Keratinocyte (primary cell): ENCODE data around the gene FBXW7. TPM values are rescaled to one million over a fixed set of nuclear protein-coding genes. Genes with fewer than 3 reads are reported as not detected.

ENCODE experiments used
- DNase-seq: peaks from one replicate; pipeline ENCODE4 v3.0.0-alpha.2; 2011; ENCODE audit warnings: low read depth, missing footprints, low spot score
- FAIRE-seq: peaks from 2 replicates; lab custom pipeline; 2011; peaks lifted over from hg19 to GRCh38; lab: Jason Lieb, UNC
- H2AFZ ChIP-seq: 2 replicates; pipeline ENCODE4 v1.6.0; 2012; ENCODE audit warnings: low read length, control low read depth, inconsistent platforms; ENCODE audit not compliant: control insufficient read depth
- H3K27ac ChIP-seq: 2 replicates; pipeline ENCODE4 v1.5.1; 2011; ENCODE audit warnings: low read length; ENCODE audit not compliant: control insufficient read depth, insufficient read depth
- H3K27me3 ChIP-seq: 3 replicates; pipeline ENCODE4 v1.6.0; 2011; ENCODE audit warnings: low read length; ENCODE audit not compliant: control insufficient read depth, insufficient read depth; ENCODE audit errors: extremely low read depth
- H3K36me3 ChIP-seq, 2 experiments: 2 replicates in 1 of 2; 3 replicates in 1 of 2; pipeline ENCODE4 v1.5.1; 2011; ENCODE audit warnings: low read length in 2 of 2, mild to moderate bottlenecking in 1 of 2; ENCODE audit not compliant: control insufficient read depth in 2 of 2, insufficient read depth in 2 of 2; ENCODE audit errors: extremely low read depth in 1 of 2
- H3K4me1 ChIP-seq: 3 replicates; pipeline ENCODE4 v1.5.1; 2011; ENCODE audit warnings: low read length; ENCODE audit not compliant: control insufficient read depth, insufficient read depth; ENCODE audit errors: extremely low read depth
- H3K4me2 ChIP-seq: 3 replicates; pipeline ENCODE4 v1.6.0; 2011; ENCODE audit warnings: low read depth, low read length; ENCODE audit not compliant: control insufficient read depth, insufficient read depth; ENCODE audit errors: extremely low read depth
- H3K4me3 ChIP-seq, 3 experiments: fragments of 200-600 bp in 1 of 3; sonication (generic) in 1 of 3; 2 replicates in 2 of 3; 3 replicates in 1 of 3; pipeline ENCODE4 v1.5.1; 2011 to 2016; ENCODE audit warnings: low read length in 3 of 3, mild to moderate bottlenecking in 3 of 3, control low read depth in 2 of 3, inconsistent platforms in 1 of 3, low read depth in 1 of 3, mixed read lengths in 1 of 3, mixed run types in 1 of 3, moderate library complexity in 1 of 3; ENCODE audit not compliant: control insufficient read depth in 2 of 3, insufficient read depth in 2 of 3; ENCODE audit errors: extremely low read depth in 1 of 3
- H3K79me2 ChIP-seq: 2 replicates; pipeline ENCODE4 v1.6.0; 2012; ENCODE audit warnings: low read length; ENCODE audit not compliant: control insufficient read depth, insufficient read depth
- H3K9ac ChIP-seq: 3 replicates; pipeline ENCODE4 v1.6.0; 2011; ENCODE audit warnings: low read length; ENCODE audit not compliant: control insufficient read depth, insufficient read depth; ENCODE audit errors: extremely low read depth
- H3K9me1 ChIP-seq: 3 replicates; pipeline ENCODE4 v1.6.0; 2011; ENCODE audit warnings: low read length; ENCODE audit not compliant: control insufficient read depth, insufficient read depth; ENCODE audit errors: extremely low read depth
- H3K9me3 ChIP-seq: 2 replicates; pipeline ENCODE4 v1.5.1; 2012; ENCODE audit warnings: low read depth, low read length; ENCODE audit not compliant: control insufficient read depth
- H4K20me1 ChIP-seq: 3 replicates; pipeline ENCODE4 v1.6.0; 2011; ENCODE audit warnings: low read length; ENCODE audit not compliant: control insufficient read depth, insufficient read depth; ENCODE audit errors: extremely low read depth
- CTCF ChIP-seq, 3 experiments: IDR thresholded peaks in 1 of 3; conservative IDR thresholded peaks in 1 of 3; optimal IDR thresholded peaks in 1 of 3; 2 replicates in 2 of 3; 3 replicates in 1 of 3; pipeline versions ENCODE3 to v1.5.1; 2011; ENCODE audit warnings: low read length in 3 of 3, mild to moderate bottlenecking in 3 of 3, moderate library complexity in 2 of 3, control low read depth in 1 of 3, inconsistent platforms in 1 of 3; ENCODE audit not compliant: insufficient read depth in 2 of 3; ENCODE audit errors: extremely low read depth in 1 of 3
- EZH2 ChIP-seq: IDR thresholded peaks from one replicate; pipeline ENCODE4 v1.6.1; 2012; ENCODE audit warnings: inconsistent platforms, mild to moderate bottlenecking, low read length, moderate library complexity
- dilution Hi-C: fragments of 300-500 bp; cut with MboI; formaldehyde crosslinking; loops from one replicate; pipeline ENCODE4 v1.7.0; 2020; ENCODE audit warnings: low sequenced_read_pairs; ENCODE audit not compliant: extremely low pct_ligation_motif_present
- polyA plus RNA-seq, 5 experiments: library from polyadenylated mRNA; depleted of rRNA in 3 of 5; stranded (reverse) in 3 of 5; stranded (forward) in 1 of 5; unstranded in 1 of 5; fragments of >200 nt; gene quantifications; 1 replicate in 1 of 5; 2 replicates in 3 of 5; 3 replicates in 1 of 5; pipeline versions ENCODE4 v1.2.1 to v1.2.3, GENCODE V29; 2011 to 2012; ENCODE audit warnings: missing spikeins in 2 of 5, low read depth in 1 of 5, low replicate concordance in 1 of 5

The FBXW7 gene
- polyA plus RNA-seq, 1 donor (not counting 4 experiments of a cell fraction or from before 2014, with no cell fraction given) = 39.6 TPM

- no peak for DNase-seq
- no peak overlapping the region for H3K27ac ChIP-seq
- H2AFZ ChIP-seq = no peak overlapping the region
- H3K9ac ChIP-seq = no peak overlapping the region
- peaks cover 2% of the 10 kb centered on the region for H3K4me1 ChIP-seq
- H3K9me1 ChIP-seq = no peaks in the 10 kb centered on the region
- no peak for TF ChIP-seq EZH2
- TF ChIP-seq CTCF (optimal IDR thresholded peaks at IDR 0.05 in 1 of 3, IDR thresholded peaks at IDR 0.05 in 1 of 3, conservative IDR thresholded peaks at IDR 0.05 in 1 of 3; ENCODE audit: extremely low read depth in 1 of 3, insufficient read depth in 2 of 3, low read length in 3 of 3) = no peak
- no peak overlapping the region for H3K4me2 ChIP-seq
- H4K20me1 ChIP-seq = no peaks in the 10 kb centered on the region
- dilution Hi-C loops = no loop called here
- peaks cover 31% of the 10 kb centered on the region for H3K79me2 ChIP-seq
- H3K9me3 ChIP-seq = no peaks in the 10 kb centered on the region
- no peaks in the 10 kb centered on the region for H3K27me3 ChIP-seq
- no peak for FAIRE-seq
- no peaks in the 10 kb centered on the region for H3K36me3 ChIP-seq
- H3K4me3 ChIP-seq = no peak overlapping the region
These were observed 55.6 kb downstream of the FBXW7 start for GRCh38 chr4:152480326-152480725.

- Histone ChIP-seq H3K9ac (no peak overlapping the region), H3K4me2 (no peak overlapping the region), H4K20me1 (no peaks in the 10 kb centered on the region), H3K27me3 (no peaks in the 10 kb centered on the region), H3K4me1 (peaks cover 6% of the 10 kb centered on the region), H3K9me3 (no peaks in the 10 kb centered on the region), H3K4me3 (no peak overlapping the region), H3K9me1 (no peaks in the 10 kb centered on the region), H3K36me3 (no peaks in the 10 kb centered on the region), H3K27ac (no peak overlapping the region), H2AFZ (no peak overlapping the region), H3K79me2 (peaks cover 35% of the 10 kb centered on the region)
- dilution Hi-C loops = no loop called here
- FAIRE-seq (peak; percentile 53), DNase-seq (no peak)
- TF ChIP-seq EZH2 (no peak), CTCF (optimal IDR thresholded peaks at IDR 0.05 in 1 of 3, IDR thresholded peaks at IDR 0.05 in 1 of 3, conservative IDR thresholded peaks at IDR 0.05 in 1 of 3; ENCODE audit: extremely low read depth in 1 of 3, insufficient read depth in 2 of 3, low read length in 3 of 3) (no peak)
These were observed 56.4 kb downstream of the FBXW7 start for GRCh38 chr4:152479428-152480026.
